NCI-H1105 (cell line): Measurements from ENCODE around the gene GLIS1.

Source experiments
- DNase-seq: peaks from one replicate; lab custom pipeline; 2025; lab: John Stamatoyannopoulos, UW

The GLIS1 gene

DNA sequence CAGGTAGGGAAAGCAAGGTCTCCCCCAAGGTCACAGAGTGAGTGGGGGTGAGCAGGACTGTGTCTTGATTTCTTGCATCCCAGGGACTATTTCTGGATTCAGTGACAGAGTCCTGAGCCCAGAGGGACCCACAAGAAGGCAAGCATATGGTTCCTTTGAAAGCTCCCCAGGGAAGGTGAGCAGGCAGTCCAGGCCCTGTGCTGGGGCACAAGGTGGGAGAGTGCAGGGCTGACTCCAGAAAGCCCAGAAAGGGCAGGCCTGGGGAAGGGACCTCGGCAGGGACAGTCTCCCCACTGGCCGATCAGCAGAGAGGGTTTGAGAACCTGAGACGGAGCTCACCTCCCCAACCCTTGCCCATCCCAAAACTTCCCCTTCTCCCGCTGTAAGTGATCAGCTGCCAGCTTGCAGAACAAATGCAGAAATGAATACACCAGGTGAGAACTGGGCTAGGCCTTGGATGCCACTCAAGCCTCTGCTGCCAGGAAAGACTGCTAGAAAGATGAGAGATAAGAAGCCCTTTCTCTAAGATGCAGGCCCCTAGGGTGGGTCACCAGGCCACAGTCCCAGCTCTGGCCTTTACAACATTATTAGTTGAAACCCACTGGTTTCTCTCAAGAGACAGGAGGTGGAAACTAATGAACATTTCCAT is 121.0 kb downstream of the GLIS1 start:
- DNase-seq = no peak

DNA sequence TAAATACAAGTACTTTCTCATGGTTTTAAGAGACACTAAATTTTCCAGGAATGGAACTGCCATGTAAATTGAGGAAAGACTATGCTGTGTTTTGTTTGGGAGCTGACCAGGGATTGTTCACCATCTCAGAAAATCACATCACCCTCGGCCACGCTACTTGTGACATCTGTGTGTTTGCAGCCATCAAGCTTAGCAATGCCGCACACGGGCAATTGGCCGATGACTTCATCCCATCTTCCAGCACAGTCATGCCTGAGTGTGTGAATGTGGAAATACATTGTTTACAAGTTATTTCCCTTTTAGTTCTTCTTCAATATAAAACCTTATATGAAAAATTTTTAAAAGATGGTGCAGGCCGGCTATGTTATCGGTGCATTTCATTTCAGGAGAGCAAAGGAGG is 121.6 kb downstream of the GLIS1 start:
- no peak for DNase-seq

DNA sequence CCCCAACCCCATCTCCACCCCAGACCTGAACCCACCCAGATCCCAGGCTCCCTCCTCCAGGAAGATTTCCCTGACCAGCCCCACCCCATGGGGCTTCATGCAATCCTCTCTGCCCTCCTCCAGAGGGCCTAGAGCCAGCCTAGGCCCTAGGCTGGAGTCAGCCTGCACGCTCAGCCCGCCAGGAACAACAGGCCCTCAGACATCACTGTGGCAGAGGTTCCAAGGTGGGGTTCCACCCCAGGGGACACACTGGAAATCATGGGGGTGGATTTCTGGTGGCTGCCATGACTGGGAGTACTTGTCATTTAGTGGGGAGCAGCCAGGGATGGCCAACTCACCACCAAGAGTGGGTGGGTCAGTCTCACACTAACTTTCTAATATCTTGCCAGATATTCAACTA is 122.0 kb downstream of the GLIS1 start:
- DNase-seq = no peak

DNA sequence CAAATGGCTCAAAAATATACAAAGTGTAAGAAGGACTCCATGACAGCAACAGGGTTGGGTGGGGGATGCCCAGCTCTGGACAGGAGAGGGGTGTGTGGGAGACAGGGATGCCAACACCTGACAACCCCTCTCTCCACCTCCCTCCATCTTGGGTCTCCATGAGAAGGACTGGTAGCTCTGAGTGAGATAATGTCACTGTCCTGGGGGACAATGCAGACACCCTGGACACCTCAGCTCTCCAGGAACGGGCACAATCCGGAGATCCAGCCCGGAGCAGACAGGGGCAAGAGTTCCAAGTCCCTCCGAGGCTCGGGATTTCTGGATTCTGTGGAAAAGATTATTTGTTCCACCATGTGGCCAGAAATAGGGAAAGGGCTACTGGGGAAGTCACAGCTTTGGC is 122.5 kb downstream of the GLIS1 start:
- no peak for DNase-seq

DNA sequence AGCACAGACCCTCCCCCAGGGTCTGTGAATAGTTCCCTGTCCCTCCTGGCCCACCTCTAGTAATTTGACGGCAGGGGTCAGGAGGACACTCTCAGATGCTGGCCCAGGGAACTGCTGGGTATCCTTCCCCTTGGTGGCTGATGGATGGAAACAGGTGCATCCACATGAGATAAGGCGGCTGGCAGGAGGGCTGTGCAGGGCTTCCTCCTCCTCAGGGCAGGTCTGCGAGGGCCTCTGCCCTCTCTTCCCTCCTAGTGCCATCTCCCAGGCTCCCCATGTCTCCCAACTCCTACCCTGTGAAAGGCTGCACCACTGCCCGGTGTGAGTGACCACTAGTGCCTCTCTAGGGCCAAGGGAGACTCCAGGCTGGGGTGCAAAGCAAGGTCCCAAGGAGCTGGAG is 123.9 kb downstream of the GLIS1 start:
- no peak for DNase-seq

DNA sequence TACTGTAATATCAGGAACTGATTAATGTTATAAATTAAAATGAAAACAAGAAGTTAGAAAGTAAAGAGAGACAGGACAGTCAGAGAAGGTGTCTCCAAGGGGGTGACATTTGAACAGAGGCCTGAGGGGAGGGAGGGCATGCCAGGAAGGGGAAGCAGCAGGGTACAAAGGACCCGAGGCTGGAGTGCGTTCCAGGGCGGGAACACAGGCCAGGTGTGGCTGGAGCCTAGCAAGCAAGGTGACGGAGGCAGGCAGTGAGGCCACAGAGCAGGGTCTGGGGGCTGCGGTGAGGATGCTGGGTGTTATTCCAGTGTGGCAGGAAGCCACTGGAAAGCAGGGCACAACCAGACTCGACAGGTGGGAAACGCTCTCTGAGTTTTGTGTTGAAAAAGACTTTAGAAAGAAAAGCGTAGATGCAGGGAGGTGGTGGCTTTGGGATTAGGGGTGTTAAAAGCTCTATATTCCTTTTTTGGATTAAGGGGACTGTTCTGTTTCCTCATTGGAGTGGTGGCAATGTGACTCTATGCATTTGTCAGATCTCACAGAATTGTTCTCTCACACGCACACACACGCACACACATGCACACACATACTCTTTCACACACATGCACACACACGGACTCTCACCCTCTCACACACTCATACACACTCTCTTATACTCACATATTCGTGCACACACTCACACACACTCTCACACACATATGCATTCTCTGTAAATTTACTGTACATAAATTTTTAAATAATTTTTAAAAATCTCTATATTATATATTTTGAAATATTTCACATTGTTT is 124.5 kb downstream of the GLIS1 start:
- DNase-seq = no peak

DNA sequence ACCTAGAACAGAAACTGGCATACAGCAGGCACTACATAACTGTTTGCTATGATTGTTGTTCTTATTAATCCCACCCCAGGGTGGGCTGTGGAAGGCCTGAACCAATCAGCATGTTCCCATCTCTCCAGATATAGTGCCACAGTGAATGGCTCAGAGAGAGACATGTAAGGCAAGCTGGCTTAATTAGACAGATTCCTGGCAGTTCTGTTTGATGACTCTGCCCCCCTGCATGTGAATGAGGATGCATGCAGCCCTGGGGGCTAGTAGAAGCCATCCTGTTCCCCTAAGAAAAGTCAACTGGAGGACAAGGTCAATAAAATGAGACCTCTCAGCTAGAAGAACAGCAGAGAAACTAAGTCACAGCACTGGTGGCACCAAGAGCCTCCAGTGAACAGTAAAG is 130.3 kb downstream of the GLIS1 start:
- no peak for DNase-seq

DNA sequence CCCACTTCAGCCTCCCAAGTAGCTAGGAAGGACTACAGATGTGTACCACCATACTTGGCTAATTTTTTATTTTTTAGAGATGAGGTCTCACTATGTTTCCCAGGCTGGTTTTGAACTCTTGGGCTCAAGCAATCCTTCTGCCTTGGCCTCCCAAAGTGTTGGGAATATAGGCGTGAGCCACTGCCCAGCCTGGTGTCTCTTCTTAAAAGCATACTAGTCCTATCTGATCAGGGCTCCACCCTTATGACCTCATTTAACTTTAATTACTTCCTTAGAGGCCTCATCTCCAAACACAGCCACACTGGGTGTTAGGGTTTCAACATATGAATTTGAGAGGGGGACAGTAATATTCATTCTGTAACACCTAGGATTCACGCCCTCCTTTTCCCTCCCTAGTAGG is 130.9 kb downstream of the GLIS1 start:
- DNase-seq = no peak

DNA sequence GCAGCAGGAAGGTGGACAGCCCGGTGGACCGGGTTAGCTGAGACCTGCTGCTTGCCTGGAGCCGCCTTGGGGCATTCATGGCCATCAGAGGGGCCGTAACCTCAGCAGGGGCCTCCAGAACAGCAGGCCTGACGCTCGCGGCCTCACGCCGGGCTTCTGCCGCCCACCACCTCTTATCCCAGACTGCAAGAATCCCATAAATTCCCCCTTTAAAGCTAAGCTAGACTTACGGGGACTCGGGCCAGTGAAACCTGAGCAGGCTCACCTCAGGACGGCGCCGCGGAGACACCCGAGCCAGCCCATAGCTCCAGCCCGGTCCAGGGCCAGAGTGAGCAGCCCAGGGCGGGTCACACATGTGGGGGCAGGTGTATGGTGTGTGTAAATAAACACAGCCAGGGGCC is 132.3 kb downstream of the GLIS1 start:
- DNase-seq = no peak

DNA sequence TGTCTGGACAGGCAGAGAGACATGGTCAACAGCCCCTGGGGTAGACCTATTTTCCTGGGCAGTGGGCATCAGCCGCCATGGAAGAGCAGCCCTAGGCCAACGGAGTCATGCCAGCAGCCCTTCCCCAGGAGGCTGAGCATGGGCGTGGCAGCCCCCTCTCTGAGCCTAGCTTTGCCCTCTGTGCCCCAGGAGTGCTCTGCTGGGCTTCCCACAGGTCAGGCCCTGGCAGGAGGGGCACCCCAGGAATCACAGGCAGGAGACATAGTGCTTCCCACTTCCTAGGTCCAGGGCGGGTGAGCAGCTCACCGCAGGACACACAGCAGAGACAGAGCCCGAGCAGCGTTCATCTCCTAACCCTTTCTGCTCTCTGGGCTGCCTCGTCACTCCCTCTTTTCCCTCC is 132.8 kb downstream of the GLIS1 start:
- no peak for DNase-seq

DNA sequence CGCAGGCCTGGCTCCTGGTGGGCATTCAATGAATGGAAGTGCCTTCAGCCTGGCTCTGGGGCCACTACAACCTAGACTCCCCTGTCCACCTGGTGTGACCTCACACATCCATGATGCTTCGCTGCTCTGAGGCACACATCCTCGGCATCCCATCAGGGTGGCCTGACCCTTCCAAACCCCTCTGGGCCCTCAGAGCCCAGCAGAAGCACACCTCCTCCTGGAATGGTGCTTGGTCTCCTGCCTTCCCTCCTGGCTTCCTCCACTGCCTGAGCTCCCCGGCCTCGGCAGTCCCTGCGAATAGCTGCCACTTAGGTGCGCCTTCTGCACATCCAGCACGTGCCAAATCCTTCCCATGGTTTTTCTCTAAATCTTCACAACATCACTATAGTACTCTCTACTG is 133.8 kb downstream of the GLIS1 start:
- DNase-seq = no peak

DNA sequence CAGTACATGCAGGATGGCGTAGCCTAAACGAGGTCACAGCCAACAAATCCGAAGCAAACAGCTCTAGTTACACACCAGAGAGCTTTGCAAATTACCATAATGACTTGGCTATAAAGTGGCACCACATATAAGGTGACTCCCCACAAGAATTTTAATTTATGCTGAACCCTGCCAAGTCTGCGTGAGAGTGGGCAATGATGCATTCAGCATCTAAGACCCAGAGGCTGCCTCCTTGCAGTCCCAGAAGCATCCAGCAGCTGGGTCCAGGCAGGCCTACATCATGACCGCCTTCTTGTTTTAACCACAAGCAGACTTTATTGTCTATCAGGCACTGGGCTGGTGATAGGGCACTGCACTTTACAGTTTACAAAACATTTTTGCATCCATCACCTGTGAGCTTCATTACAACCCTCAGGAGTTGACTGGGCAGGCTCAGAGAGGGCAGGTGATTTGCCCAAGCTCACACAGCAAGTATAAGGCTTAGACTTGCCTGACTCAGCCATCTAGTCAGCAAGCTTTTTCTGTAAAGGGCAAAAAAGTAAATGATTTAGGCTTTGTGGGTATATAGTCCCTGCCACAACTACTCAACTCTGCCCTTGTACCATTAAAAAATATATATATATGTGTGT is 134.6 kb downstream of the GLIS1 start:
- DNase-seq = peak; percentile 4

DNA sequence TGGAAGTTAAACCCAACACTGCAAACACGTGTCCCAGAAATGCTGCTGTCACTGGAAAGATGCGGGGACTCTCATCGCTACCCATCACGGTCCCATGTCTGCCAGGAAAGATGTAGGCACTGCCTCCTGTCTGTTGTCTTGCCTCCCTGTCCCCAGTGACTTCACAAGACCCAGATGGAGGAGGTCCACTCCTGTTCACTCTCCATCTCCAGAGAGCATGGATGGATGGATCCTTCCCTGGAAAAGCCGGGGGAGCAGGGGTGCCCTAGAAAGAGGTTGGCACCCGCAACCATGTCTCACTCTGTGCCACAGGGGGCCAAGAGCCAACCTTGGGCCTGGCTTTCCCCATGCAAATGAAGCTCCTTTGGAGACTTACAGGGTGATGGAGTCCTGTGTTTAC is 135.5 kb downstream of the GLIS1 start:
- no peak for DNase-seq

DNA sequence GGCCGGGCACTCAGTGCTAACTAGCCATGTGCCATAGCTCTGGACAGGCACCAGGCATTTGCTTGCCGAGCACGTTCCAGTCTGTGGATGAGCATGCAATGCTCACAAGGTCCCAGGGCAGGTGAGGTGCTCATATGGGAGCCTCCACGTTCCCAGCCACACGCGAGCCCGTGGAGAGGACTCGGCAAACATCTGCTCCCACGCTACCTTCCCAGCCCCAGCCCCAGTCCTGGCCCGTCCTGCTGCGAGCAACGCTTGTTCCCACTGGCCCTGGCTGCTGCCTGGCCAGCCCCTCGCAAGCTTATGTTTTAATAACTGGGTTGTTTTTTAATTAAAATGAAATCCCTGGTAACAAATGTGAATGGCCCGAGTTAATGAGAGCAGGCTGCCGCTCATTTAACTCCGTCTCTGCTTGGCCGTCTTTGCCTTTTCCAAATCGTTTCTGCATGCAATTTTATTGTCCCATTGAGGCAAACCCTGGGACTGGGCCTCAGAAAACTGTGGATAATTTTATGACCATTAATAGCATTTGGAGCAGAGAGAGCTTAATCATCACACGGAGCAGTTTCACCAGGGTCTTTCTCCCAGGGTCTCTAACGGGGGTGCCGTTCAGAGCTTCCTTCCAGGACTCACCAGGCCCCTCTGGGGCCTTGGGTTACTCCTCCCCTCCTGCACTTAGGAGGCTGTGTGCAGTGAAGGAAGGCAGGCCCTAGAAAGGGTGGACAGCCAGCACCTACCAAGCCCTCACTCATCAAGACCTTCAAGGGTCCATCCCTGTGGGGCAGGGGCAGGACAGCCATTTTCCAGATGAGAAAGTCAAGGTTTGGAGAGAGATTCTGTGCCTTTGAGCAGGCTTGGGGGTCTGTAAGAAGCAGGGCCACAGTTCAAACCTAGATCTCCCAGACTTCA is 136.8 kb downstream of the GLIS1 start:
- DNase-seq = no peak

DNA sequence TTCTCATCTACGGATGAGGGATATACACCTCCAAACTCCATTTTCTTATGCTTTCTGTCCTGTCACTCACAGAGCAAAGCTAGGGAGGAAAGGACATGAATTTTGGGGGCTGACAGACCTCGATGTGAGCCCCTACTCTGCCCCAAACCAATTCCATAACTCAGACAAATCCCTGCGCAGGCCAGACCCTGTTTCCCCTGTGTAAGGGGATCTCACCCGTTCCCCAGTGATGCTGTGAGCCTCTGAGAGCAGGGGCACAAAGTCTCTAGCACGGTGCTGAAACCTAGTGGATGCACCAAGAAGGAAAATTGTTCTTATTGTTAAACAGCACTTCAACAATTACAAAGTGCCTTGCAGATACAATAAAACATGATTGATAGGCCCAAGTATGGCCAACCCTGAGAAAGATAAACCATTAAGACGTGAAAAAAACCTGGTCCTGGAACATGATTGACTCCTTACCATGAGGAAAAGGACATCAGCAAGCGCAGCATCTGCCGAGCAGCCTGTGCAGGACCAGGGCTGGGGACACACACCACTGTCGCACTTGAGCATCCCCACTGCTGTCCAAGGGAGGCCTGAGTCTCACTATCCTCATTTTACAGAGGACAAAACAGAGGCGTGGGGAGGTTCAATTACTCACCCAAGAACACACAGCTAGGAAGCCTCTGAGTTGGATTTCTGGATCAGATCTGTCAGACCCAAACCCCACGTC is 137.8 kb downstream of the GLIS1 start:
- no peak for DNase-seq

DNA sequence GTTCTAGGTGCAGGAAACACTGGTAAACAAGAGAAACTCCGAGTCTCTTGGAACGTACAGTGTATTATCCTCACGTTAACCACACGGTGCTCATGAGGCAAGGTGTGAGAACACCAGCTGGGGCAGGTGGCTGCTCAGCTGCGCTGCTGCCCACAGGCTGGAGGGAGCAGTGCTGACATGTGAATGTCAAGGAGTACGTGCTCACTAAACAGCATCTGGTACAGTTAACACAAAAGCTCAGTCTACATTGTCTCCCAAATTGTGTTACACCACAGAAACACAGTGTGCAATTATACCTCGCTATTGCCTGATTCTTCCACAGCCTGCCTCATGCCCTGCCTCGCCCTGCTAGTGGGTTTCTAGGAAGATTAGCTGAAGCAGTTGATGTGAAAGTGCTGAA is 138.4 kb downstream of the GLIS1 start:
- no peak for DNase-seq

DNA sequence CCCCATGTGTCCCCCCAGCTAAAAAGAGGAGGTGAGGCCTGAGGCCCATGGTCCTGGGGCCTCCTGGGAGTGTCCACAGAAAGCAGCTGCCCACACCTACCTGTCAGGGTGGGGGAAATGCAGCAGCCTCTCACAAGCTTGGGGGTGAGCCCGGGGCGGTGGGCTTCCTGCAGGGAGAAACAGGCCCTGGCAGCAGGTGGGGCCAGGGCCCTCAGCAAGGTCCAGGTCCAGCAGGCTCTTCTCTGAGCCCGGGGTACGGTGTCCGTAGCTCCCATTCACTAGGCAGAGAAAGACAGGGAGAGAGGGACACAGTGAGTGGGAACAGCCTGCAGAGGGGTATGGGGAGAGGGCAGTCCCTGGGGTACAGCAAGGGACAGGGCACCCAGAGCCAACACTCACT is 139.0 kb downstream of the GLIS1 start:
- DNase-seq = no peak

DNA sequence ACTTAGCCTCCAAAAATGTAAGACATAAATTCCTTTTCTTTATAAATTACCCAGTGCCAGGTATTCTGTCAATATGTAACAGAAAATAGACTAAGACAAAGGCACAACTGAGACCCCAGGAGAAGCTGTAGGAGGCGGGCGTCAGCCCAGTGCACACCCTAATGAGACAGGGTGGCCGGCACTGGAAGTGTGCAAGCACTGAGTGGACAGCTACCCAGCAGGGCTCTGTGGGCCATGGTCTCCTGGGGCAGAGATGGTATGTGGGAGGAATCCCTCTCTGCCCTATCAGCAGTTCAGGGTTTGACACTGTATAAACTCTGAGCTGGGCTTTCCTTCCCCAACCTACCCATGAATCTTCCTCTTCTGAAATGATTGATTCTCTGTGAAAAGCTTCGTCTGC is 139.5 kb downstream of the GLIS1 start:
- DNase-seq = no peak

DNA sequence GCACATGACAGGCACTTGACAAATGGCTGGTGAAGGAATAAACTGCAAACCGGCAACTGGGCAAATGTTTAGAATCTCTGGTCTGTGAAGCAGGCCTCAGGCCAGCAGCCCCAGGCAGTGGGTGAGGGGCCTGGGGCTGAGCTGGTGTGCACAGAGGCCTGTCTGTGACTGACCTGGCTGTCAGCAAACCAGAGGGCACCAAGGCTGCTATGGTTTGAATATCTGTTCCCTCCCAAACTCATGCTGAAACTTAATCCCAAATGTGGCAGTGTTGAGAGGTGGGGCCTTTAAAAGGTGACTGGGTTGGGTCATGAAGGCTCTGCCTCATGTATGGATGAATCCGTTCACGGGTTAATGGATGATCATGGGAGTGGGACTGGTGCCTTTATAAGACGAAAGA is 140.0 kb downstream of the GLIS1 start:
- no peak for DNase-seq

DNA sequence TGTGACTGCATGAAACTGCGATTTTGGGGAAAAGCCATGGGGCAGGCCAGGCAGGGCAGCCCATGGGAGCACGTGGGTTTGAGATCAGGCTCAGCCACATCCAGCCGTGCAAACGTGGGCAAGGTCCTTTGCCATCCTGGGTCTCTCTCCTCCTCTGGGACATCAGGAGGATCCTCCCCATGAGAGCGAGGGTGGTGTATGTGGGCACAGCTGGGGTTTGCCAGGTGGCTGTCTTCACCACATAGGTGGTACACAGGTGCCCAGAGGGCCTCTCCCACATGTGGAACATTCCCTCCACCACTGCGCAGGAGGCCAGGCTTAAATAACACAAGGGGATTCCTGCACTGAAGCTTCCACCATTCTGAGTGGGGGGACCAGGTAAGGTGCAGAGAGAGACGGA is 143.1 kb downstream of the GLIS1 start:
- no peak for DNase-seq

DNA sequence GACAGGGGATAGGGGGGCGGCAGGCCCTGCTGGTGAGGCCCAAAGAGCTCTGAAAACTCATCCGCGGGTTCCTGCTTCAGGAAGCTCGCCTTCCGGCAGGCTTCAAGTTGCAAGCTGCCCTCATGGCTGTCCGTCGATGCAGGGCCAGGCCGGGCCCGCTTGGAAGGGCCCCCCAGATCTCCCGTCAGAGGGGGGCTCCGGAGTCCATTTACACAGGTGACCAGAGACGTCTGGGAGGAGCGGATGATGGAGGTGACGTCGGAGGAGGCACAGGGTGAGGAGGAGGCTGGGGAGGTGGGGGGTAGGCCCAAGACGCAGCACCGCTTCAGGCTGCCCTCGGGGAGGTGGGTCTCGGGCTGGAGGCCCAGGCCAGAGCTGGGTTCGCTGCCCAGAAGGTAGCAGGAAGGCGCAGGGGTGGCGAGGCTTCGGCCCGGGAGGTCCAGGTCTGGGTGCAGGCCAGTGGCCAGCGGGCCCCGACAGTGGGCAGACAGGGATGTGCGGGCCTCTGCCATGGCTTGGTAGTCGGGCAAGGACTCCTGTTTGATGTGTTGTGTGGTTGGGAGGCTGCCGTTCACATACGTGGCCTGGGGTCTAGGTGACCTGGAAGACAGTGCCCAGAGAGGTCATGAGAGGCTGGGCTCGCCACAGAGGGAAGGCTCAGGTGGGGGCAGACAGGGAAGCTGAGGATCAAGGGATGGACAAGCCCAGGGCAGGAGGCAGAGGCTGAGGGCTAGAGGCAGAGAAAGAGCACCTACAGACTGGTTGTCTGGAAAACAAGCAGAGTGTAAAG is 144.4 kb downstream of the GLIS1 start:
- DNase-seq = no peak
